Cardiac muscle cell (in vitro differentiated cells and primary cell): Measurements from ENCODE around the gene RPL41. TPM values are rescaled to one million over a fixed set of nuclear protein-coding genes. Genes with fewer than 3 reads are reported as not detected.
"Not testable (repeated sequence)": the region's sequence is repeated elsewhere in the genome, so short reads cannot be mapped to it uniquely, and the experiment has no call there.

Experiments used
- DNase-seq, 2 donors: peaks; one replicate each; pipeline versions ENCODE4 v3.0.0 to v3.0.0-alpha.2; 2010 to 2017; ENCODE audit warnings: low read depth in 1 of 2, low spot score in 1 of 2
- H3K27ac ChIP-seq: fragments of 200-600 bp; sonication (generic); 2 replicates; pipeline ENCODE4 v1.5.1; 2016
- H3K27me3 ChIP-seq: fragments of 200-600 bp; sonication (generic); 2 replicates; pipeline ENCODE4 v1.6.0; 2016; ENCODE audit warnings: control low read depth
- H3K36me3 ChIP-seq: fragments of 200-600 bp; sonication (generic); 2 replicates; pipeline ENCODE4 v1.5.1; 2016; ENCODE audit warnings: control low read depth
- H3K4me1 ChIP-seq: fragments of 200-600 bp; sonication (generic); 2 replicates; pipeline ENCODE4 v1.8.1; 2017; ENCODE audit warnings: low read depth, mild to moderate bottlenecking, mixed run types
- H3K4me3 ChIP-seq: fragments of 200-600 bp; sonication (generic); 2 replicates; pipeline ENCODE4 v1.5.1; 2016; ENCODE audit warnings: mild to moderate bottlenecking
- H3K9me3 ChIP-seq: fragments of 200-600 bp; sonication (generic); 2 replicates; pipeline ENCODE4 v1.5.1; 2017; ENCODE audit warnings: low read depth, mild to moderate bottlenecking, control low read depth
- polyA plus RNA-seq: library from polyadenylated mRNA; unstranded; fragments of >200 nt; fragmentation: Nextera tagmentation; extraction: Ambion mirVana; gene quantifications from 2 replicates; pipeline ENCODE4 v1.2.1, GENCODE V29; 2016
- total RNA-seq: library from RNA; depleted of rRNA; stranded (reverse); fragments of >200 nt; gene quantifications from 2 replicates; pipeline ENCODE4 v1.2.3, GENCODE V29; 2016
- TF ChIP-seq, protein P1 (sequence below): IDR thresholded peaks from 2 replicates; pipeline ENCODE4 v1.5.1; 2012; ENCODE audit warnings: low read depth, mild to moderate bottlenecking, low read length

Gene RPL41
- total and polyA plus RNA-seq, 2 experiments from 2014 or later, result 1,416 to 2,144 TPM

DNA sequence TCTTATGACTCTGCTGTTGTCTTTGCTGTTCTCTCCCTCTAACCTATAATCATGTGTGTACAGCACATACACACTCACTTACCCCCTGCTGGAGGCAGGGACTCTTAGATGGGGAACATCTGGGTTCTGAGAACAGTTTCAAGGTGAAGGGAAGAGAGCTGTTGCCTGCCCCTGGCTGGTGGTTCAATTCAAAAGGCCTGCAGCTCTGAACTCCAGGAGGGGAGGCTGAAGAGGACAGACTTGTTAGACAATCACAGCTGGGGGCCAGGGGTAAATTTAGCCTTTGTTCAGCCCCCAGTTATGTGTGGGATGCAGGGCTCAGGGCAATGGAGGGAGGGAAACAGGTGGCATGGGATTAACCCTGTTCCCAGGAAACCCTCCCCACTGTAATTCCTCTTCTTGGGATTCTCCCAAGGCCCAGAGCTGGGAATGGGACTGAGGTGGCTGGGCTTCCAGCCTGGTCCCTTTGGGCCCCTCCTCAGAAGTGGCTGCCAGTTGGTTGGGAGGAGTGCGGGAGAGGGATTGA, 37.9 kb downstream of the RPL41 start:
- no peak overlapping the region for H3K4me3 ChIP-seq
- H3K9me3 ChIP-seq, result no peaks in the 10 kb centered on the region
- no peaks in the 10 kb centered on the region for H3K27me3 ChIP-seq
- TF ChIP-seq, protein P1, sequence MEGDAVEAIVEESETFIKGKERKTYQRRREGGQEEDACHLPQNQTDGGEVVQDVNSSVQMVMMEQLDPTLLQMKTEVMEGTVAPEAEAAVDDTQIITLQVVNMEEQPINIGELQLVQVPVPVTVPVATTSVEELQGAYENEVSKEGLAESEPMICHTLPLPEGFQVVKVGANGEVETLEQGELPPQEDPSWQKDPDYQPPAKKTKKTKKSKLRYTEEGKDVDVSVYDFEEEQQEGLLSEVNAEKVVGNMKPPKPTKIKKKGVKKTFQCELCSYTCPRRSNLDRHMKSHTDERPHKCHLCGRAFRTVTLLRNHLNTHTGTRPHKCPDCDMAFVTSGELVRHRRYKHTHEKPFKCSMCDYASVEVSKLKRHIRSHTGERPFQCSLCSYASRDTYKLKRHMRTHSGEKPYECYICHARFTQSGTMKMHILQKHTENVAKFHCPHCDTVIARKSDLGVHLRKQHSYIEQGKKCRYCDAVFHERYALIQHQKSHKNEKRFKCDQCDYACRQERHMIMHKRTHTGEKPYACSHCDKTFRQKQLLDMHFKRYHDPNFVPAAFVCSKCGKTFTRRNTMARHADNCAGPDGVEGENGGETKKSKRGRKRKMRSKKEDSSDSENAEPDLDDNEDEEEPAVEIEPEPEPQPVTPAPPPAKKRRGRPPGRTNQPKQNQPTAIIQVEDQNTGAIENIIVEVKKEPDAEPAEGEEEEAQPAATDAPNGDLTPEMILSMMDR, result no peak
- no peak overlapping the region for H3K27ac ChIP-seq
- H3K4me1 ChIP-seq, result peaks cover 11% of the 10 kb centered on the region
- H3K36me3 ChIP-seq, result peaks cover 15% of the 10 kb centered on the region
- no peak for DNase-seq

DNA sequence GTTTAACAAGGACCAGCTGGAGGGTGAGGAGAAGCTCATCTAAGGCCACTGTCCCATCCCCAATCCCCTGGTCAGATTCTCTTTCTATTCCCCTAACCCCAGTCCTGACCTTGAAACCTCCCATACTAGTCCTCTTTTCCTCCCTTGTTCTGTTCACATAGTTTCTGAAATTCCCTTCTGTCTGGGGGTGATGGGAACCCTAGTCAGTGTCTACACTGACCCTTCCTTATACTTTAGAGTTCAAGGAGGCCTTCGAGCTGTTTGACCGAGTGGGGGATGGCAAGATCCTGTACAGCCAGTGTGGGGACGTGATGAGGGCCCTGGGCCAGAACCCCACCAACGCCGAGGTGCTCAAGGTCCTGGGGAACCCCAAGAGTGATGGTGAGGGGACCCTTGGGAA, 38.4 kb downstream of the RPL41 start:
- H3K4me3 ChIP-seq, result no peak overlapping the region
- TF ChIP-seq, protein P1, result no peak

DNA sequence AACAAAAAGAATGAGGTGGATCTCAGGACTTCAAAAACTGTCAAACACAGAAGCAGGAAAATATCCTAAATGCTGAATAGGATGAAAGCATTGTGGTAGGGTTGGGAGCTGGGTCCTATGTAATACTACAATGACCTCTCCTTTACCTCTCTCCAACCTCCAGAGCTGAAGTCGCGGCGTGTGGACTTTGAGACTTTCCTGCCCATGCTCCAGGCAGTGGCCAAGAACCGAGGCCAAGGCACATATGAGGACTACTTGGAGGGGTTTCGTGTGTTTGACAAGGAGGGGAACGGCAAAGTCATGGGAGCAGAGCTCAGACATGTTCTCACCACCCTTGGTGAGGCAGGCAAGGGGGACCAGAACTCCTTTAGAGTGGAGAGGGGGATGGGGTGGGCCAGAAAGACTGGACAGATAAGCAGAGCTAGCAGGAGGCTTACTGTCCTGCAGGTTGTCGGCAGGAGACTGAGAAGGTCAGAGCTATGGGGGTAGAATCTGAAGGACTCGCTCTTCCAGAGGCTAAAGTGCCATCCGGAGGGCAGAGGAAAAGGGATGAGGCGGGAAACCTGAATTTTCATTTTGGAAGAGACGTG, 38.9 kb downstream of the RPL41 start:
- H3K27me3 ChIP-seq, result no peaks in the 10 kb centered on the region

More for the DNA sequence above, 38.4 kb downstream of the RPL41 start:
- Histone ChIP-seq H3K27ac (no peak overlapping the region), H3K27me3 (no peaks in the 10 kb centered on the region), H3K9me3 (no peaks in the 10 kb centered on the region), H3K4me1 (peaks cover 16% of the 10 kb centered on the region), H3K36me3 (peaks cover 16% of the 10 kb centered on the region)
- DNase-seq, result no peak

DNA sequence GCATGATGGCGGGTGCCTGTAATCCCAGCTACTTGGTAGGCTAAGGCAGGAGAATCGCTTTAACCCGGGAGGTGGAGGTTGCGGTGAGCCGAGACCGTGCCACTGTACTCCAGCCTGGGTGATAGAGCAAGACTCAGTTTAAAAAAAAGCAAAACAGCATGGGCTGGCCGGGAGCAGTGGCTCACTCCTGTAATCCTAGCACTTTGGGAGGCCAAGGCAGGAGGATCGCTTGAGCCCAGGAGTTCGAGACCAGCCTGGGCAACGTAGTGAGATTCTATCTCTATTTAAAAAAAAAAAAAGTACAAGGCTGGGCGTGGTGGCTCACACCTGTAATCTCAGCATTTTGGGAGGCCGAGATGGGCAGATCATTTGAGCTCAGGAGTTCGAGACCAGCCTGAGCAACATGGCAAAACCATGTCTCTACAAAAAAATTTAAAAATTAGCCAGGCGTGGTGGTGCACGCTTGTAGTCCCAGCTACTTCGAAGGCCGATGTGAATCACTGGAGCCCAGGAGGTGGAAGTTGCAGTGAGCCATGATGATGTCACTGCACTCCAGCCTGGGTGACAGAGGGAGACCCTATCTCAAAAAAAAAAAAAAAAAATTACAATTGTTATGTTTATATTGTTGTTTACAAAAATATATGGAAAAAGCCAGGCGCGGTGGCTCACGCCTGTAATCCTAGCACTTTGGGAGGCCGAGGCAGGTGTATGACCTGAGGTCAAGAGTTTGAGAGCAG, 40.2 kb downstream of the RPL41 start:
- not testable (repeated sequence) for H3K9me3 ChIP-seq, H3K27me3 ChIP-seq, DNase-seq, H3K4me3 ChIP-seq
- Histone ChIP-seq H3K4me1 (peaks cover 33% of the 10 kb centered on the region), H3K27ac (peak overlapping the region; percentile 100), H3K36me3 (peaks cover 33% of the 10 kb centered on the region)

More for the DNA sequence above, 38.9 kb downstream of the RPL41 start:
- Histone ChIP-seq H3K36me3 (peaks cover 20% of the 10 kb centered on the region), H3K9me3 (no peaks in the 10 kb centered on the region), H3K27ac (no peak overlapping the region), H3K4me3 (no peak overlapping the region), H3K4me1 (peaks cover 21% of the 10 kb centered on the region)
- TF ChIP-seq, protein P1, result no peak
- no peak for DNase-seq

DNA sequence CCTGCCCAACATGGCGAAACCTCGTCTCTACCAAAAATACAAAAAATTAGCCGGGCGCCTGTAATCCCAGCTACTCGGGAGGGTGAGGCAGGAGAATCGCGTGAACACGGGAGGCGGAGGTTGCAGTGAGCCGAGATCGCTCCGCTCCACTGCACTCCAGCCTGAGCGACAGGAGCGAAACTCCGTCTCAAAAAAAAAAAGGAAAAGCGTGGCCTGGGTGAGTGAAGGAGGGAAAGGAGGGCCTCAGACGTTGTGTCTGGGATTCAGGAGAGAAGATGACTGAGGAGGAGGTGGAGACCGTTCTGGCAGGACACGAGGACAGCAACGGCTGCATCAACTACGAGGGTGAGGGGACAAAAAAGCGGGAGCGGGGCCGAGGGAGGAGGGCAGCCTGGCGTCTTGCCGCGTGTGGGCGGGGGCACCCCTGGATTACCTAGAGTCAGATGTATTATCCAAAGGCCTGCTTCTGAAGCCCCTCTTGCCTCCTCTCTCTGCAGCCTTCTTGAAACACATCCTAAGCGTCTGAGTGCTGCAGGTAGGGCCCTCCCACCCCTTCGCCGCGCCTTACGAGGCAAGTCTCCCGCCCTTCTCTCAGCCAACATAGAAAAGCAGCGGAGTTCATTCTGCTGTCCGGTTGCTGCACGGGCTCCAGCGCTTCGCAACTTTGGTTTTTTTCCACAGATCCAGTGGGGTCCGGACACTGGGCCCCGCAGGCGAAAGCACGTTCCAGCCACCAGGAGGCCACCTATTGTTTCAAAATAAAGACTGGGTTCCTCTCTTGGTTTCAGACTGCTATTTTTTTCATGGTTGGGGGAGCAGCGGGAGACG, 41.0 kb downstream of the RPL41 start:
- TF ChIP-seq, protein P1, result peak; percentile 71
- peak overlapping the region; percentile 86 for H3K4me3 ChIP-seq
- no peaks in the 10 kb centered on the region for H3K27me3 ChIP-seq
- peaks cover 34% of the 10 kb centered on the region for H3K4me1 ChIP-seq
- H3K9me3 ChIP-seq, result no peaks in the 10 kb centered on the region
- H3K36me3 ChIP-seq, result peaks cover 38% of the 10 kb centered on the region
- DNase-seq, result peak; percentile 84 to 91
- peak overlapping the region; percentile 100 for H3K27ac ChIP-seq
